GM21360 (cell line): ENCODE measurements around the gene ERBB2.
"Not testable (repeated sequence)": the region's sequence is repeated elsewhere in the genome, so short reads cannot be mapped to it uniquely, and the experiment has no call there.

ENCODE experiments used
- ATAC-seq: cut with Tn5 transposase; IDR thresholded peaks from one replicate; pipeline ENCODE4 v1.9.1; 2021; ENCODE audit warnings: mild to moderate bottlenecking, moderate library complexity; ENCODE audit not compliant: unreplicated experiment

The ERBB2 gene

GRCh38 chr17:39742856-39743436 lies 43.1 kb downstream of the ERBB2 start:
- no peak for ATAC-seq

DNA sequence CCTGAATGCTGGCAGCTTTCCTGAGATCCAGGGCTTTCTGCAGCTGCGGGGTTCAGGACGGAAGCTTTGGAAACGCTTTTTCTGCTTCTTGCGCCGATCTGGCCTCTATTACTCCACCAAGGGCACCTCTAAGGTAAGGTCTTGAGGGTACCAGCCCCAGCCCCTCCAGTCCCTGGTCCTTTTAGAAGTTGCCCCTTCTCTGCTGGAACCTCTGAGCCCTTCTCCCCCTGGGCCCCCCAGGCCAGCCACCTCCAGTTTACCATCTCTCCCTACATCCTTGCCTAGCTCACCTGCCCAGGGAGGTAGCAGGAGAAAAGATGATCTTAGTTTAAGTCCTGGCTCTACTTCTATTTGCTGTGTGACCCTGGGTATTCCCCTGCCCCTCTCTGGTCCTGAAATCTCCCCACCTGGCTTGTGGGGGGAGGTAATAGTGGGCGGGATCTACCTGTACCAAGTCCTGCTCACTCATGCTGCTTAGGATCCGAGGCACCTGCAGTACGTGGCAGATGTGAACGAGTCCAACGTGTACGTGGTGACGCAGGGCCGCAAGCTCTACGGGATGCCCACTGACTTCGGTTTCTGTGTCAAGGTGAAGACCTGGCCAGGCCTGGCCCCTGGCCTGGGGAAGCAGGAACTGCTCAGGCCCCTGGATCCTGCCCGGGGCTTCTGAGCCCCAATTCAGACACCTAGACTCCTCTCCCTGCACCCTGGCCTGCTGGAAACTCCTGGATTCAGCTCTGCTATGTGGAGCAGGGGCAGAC lies 44.4 kb downstream of the ERBB2 start:
- no peak for ATAC-seq

- ATAC-seq: no peak
These were observed 45.0 kb downstream of the ERBB2 start for GRCh38 chr17:39744836-39745215.

- ATAC-seq: no peak
These were observed 45.7 kb downstream of the ERBB2 start for GRCh38 chr17:39745335-39746144.

- no peak for ATAC-seq
These were observed 46.2 kb downstream of the ERBB2 start for GRCh38 chr17:39746145-39746461.

GRCh38 chr17:39747745-39748144 lies 47.9 kb downstream of the ERBB2 start:
- no peak for ATAC-seq

DNA sequence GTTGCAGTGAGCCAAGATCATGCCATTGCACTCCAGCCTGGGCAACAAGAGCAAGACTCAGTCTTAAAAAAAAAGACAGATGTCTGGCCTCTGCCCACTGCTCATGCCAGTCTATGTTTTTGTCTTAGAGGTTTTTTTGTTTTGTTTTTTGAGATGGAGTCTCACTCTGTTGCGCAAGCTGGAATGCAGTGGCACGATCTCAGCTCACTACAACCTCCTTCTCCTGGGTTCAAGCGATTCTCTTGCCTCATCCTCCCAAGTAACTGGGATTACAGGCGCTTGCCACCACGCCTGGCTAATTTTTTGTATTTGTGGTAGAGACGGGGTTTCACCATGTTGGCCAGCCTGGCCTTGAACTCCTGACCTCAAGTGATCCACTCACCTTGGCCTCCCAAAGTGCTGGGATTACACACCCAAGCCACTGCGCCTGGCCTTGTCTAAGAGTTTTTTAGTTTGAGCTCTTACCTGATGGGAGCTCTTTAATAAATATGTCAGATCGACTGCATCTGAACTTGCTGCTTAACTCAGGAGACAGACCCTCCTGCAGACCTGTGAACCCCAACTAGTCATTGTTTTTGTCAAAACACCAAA lies 48.7 kb downstream of the ERBB2 start:
- ATAC-seq: not testable (repeated sequence)

DNA sequence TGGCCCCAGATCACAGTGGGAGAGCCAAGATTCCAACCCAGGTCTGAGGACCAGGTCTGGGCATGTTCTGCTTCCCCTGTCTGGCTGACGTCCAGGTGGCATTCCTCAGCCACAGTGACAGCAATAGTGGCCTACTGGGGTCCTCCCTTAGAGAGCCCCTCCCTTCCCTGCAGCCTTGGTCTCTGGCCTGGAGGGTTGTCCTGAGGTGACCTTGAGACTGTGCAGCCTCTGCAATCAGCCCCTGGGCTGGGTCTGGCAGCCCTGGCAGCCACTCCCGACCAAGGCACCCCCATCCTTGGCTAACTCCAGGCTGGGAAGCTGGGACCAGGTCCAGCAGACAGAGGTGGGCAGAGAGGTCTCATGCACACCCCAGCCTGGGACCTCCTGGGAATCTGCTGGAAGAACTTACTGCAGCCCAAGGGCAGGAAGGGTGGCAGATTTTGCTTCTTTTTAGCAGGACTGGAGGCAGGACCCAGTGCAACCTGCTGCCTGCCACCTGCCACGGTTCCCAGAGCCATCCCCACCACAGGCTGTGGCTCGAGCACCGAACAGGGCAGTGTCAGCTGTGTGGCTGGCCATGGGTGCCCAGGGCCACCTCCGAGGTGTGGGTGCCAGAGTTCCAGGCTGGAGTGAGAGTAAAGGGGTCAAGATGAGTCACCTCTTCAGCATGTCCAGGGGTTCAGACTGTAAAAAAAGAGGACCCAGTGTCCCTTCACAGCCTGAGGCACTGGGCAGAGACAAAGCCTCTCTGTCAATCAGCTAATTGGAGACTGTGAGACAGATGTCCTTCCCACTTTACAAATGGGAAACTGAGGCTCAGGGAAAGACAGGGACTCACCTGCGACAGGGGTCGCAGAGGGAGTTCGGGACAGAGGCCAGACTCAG lies 50.5 kb downstream of the ERBB2 start:
- no peak for ATAC-seq

DNA sequence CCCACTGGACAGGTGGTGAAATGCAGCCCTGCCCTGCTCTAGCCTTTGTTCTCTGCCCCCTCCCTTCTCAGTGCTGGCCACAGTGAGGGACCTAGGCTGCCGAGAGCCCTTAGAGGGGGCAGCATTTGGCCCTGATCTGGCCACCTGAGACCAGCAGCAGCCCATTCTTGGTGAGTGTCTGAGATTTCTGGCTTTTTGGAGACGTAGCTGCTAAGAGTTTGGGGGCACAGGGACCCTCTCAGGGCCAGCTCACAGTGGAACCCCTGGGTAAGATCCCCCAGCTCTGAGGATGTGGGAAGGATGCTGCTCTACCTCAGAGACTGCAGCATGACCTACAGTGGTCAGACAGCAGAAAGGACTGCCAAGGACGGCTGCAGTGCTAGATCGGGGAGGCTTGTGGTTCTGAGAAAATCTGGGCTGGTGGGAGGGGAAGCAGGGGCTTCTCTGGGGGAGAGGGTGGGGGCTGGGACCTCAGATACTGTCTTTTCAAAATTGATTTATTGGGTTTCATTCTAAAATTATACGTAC lies 51.2 kb downstream of the ERBB2 start:
- no peak for ATAC-seq

GRCh38 chr17:39751637-39752036 lies 51.8 kb downstream of the ERBB2 start:
- no peak for ATAC-seq

DNA sequence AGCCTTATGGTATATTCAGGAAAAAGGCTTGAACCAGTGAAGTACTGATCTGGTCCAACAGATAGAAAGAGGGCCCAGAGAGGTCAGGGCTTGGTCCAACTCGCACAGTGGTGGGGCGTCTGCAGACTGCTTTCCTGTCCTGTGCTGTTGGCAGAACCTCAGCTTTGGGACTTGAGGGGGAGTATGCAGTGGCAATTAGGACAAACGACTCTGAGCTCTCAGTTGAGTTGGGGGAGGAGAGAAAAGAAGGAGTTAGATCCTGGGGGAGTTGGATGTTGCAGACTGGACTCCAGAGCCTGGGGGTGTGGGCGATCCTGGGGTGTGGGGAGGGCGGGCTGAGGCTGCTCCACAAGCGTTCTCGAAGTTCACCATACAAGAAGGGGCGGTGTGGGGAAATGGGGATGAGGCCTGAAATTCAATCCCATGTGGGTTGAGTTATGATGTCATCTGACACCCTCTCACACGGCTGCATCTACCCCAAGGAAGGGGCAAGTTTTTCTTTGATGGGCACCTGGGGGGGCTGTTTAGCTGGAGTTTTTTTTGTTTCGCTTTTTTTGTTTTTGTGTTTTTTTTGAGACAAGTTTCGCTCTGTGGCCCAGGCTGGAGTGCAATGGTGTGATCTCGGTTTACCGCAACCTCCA lies 52.5 kb downstream of the ERBB2 start:
- no peak for ATAC-seq

GRCh38 chr17:39753514-39754160 lies 53.8 kb downstream of the ERBB2 start:
- peak; percentile 23 for ATAC-seq

- ATAC-seq: peak; percentile 56
These were observed 54.5 kb downstream of the ERBB2 start for GRCh38 chr17:39754161-39754957.

- no peak for ATAC-seq
These were observed 55.2 kb downstream of the ERBB2 start for GRCh38 chr17:39754958-39755553.

GRCh38 chr17:39755554-39756379 lies 55.9 kb downstream of the ERBB2 start:
- no peak for ATAC-seq

GRCh38 chr17:39756380-39757079 lies 56.7 kb downstream of the ERBB2 start:
- no peak for ATAC-seq

DNA sequence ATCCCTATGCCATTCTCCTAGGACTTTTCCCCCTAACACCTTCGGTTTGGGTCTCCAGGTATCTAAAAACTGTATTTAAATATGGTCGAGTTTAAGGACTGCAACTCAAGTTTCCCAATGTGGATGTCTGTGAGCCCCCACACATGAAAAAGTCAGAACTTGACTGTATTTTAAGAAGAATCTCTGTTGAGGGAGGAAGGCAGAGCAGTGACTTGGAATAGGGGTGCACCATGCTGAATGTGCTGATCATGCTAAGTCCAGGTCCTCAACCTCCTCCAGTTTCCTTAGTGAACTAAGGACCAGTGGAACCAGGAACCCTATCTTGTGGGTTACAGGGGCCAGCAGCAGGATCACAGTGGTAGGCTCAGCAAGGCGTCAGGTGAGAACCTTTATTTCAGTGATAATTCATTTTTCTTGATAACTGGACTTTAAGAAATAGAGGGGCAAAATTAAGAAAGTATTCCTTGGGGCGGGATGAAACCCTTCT lies 57.4 kb downstream of the ERBB2 start:
- no peak for ATAC-seq
